ENCODE measurements around the gene FAM156A. TPM values are rescaled to one million over a fixed set of nuclear protein-coding genes. Genes with fewer than 3 reads are reported as not detected.

Gene FAM156A
- total and polyA plus RNA-seq, 2 of the 8 experiments (the other 6 are each of a cell fraction or from before 2014, with no cell fraction given) = 11.7 to 13.6 TPM

DNA sequence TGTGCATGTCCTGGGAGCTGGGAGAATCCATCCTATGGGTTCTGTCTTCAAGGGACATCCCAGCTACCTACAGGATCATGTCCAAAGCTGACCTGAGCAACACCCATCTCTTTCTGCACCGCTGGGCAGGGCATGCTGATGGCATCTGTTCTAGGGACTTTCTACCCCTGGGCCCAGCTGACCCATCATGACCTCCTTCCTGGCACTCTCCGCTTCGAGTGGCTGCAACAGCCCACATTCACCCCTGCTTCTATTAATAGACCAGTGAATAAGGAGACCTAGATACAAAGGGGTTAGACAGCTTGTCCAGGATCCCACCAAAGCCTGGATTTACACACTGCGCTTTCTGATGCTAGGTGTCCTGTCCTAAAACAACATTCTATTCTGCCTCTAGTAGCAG, 45.7 kb upstream of the FAM156A start:
- Histone ChIP-seq H3K23me2 (ENCODE audit: low read depth, low read length) (no peaks in the 10 kb centered on the region), H3K23ac (ENCODE audit: insufficient read length) (no peak overlapping the region), H3K9ac (replicated peaks in 1 of 4; ENCODE audit: extremely low read depth in 1 of 4, low read depth in 3 of 4, low read length in 3 of 4) (no peak overlapping the region), H3K18ac (ENCODE audit: extremely low read depth, low read length) (no peak overlapping the region), H2BK15ac (ENCODE audit: low read length) (no peak overlapping the region), H3K56ac (replicated peaks; ENCODE audit: insufficient read length, low read depth, low read length) (no peak overlapping the region), H3K36me3 (ENCODE audit: control insufficient read depth in 2 of 4, insufficient read depth in 4 of 4, low read length in 3 of 4) (no peaks in the 10 kb centered on the region), H3K4me2 (ENCODE audit: insufficient read depth in 1 of 2, low read depth in 2 of 2, low read length in 2 of 2) (no peak overlapping the region), H3K14ac (ENCODE audit: insufficient read length) (no peak overlapping the region), H2BK5ac (ENCODE audit: low read depth, low read length) (no peak overlapping the region), H4K20me1 (replicated peaks in 1 of 2; ENCODE audit: control insufficient read depth in 1 of 2, insufficient read depth in 2 of 2, low read length in 2 of 2) (no peaks in the 10 kb centered on the region), H4K91ac (replicated peaks; ENCODE audit: insufficient read length, low read length) (no peak overlapping the region), H3K79me2 (ENCODE audit: control insufficient read depth in 1 of 2, insufficient read depth in 2 of 2, low read length in 2 of 2) (no peaks in the 10 kb centered on the region), H2BK20ac (ENCODE audit: low read length) (no peak overlapping the region), H4K5ac (ENCODE audit: insufficient read length, low read depth, low read length) (no peak overlapping the region), H2BK12ac (ENCODE audit: low read depth, low read length) (no peak overlapping the region), H2AFZ (ENCODE audit: low read length) (no peak overlapping the region), H3K4me3 (ENCODE audit: extremely low read depth in 1 of 4, insufficient read depth in 2 of 4, low read depth in 3 of 4, low read length in 4 of 4) (no peak overlapping the region), H3K79me1 (ENCODE audit: low read depth, low read length) (no peaks in the 10 kb centered on the region), H2AK5ac (ENCODE audit: low read depth, low read length) (no peak overlapping the region), H4K8ac (ENCODE audit: extremely low read depth, insufficient read depth, low read length) (no peak overlapping the region), H3K4ac (replicated peaks; ENCODE audit: insufficient read length, low read depth, low read length) (no peak overlapping the region), H3K9me3 (ENCODE audit: insufficient read depth in 2 of 2, low read depth in 1 of 2, low read length in 1 of 2) (no peaks in the 10 kb centered on the region), H3K27me3 (replicated peaks in 1 of 4; ENCODE audit: control insufficient read depth in 3 of 4, extremely low read depth in 1 of 4, insufficient read depth in 3 of 4, low read length in 3 of 4) (peaks cover 0 to 15% (median 2%) of the 10 kb centered on the region in 4 experiments; a peak in 2 of 7 replicates), H3K4me1 (replicated peaks in 1 of 4; ENCODE audit: control insufficient read depth in 3 of 4, insufficient read depth in 4 of 4, low read length in 3 of 4) (no peaks in the 10 kb centered on the region), H2BK120ac (replicated peaks; ENCODE audit: low read depth, low read length) (no peak overlapping the region), H3K27ac (ENCODE audit: low read depth, low read length) (no peak overlapping the region)
- FAIRE-seq (no peak), DNase-seq (ENCODE audit: low read depth in 1 of 2, low spot score in 2 of 2) (no peak)
- 95% methylated on average over 4 of the region's 4 CpGs; no CpG with 5 or more reads in 1 of the 2 experiments for WGBS, 2 experiments (ENCODE audit: extremely low coverage in 1 of 2, insufficient coverage in 1 of 2, insufficient read length in 1 of 2, insufficient replicate concordance in 2 of 2, low coverage in 1 of 2, low lambda C conversion rate in 2 of 2, missing lambda C conversion rate in 1 of 2)
- POLR2A ChIA-PET (ENCODE audit: partially characterized antibody) = no interaction called here
- CTCF ChIA-PET (ENCODE audit: partially characterized antibody) = interaction anchor here (0.6 to 3.8 kb wide), 4 partner anchors 8 to 303 kb away, joined by 3 to 13 read pairs (median 5); no protein-coding TSS in a partner anchor
- no peak for TF ChIP-seq NRF1 (IDR thresholded peaks at IDR 0.05; ENCODE audit: low read depth, low read length)
- no peak for TF ChIP-seq SP4 (IDR thresholded peaks at IDR 0.05; ENCODE audit: low read length)
- TF ChIP-seq KDM4A (IDR thresholded peaks at IDR 0.05; ENCODE audit: low read depth, low read length, severe bottlenecking) = no peak
- TF ChIP-seq KDM1A (IDR thresholded peaks at IDR 0.05; ENCODE audit: borderline replicate concordance, low read length) = no peak
- no peak for TF ChIP-seq CBX8 (IDR thresholded peaks at IDR 0.05; ENCODE audit: borderline replicate concordance, low read depth, low read length)
- no peak for TF ChIP-seq POU5F1 (IDR thresholded peaks at IDR 0.05; ENCODE audit: low read depth, low read length)
- TF ChIP-seq BCL11A (IDR thresholded peaks at IDR 0.05; ENCODE audit: low read depth in 2 of 2, low read length in 2 of 2) = no peak
- TF ChIP-seq EZH2 (IDR thresholded peaks at IDR 0.05; ENCODE audit: low read depth, low read length, severe bottlenecking) = no peak
- no peak for TF ChIP-seq HDAC2 (IDR thresholded peaks at IDR 0.05; ENCODE audit: borderline replicate concordance in 1 of 2, low read depth in 2 of 2, low read length in 2 of 2)
- no peak for TF ChIP-seq BRCA1 (IDR thresholded peaks at IDR 0.05; ENCODE audit: low read depth, low read length)
- no peak for TF ChIP-seq SP2 (IDR thresholded peaks at IDR 0.05; ENCODE audit: low read length)
